ENCODE results near the gene AXIN2.

AXIN2 gene

DNA sequence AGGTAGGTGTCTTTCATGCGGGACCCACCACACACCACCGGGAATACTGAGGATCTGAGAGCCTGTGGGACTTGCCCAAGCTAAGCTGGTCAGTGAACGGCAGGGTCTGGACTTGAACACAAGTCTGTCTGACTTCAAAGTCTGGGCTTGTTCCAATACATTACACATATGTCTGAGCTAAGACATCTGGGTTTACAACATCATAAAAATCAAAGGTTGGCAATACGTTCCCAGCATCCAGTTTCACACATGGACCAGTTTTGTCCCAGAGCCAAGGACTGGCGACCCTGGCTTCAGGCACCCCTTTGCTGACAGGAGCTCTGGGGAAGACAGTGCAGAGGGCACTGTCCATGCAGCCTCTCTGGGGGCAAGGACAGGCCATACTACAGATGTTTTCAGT, 27.9 kb upstream of the AXIN2 start:
- no peaks in the 10 kb centered on the region for H3K36me3 ChIP-seq (ENCODE audit: insufficient read depth, low read length)
- no peak overlapping the region for H3K27ac ChIP-seq (ENCODE audit: low read length)
- DNase-seq, result no peak
- no peak overlapping the region for H2AFZ ChIP-seq (ENCODE audit: low read depth, low read length)
- no peak overlapping the region for H3K4me3 ChIP-seq (ENCODE audit: low read depth in 1 of 2, low read length in 2 of 2)
- no peaks in the 10 kb centered on the region for H3K79me2 ChIP-seq (ENCODE audit: insufficient read depth, low read length)
- H4K20me1 ChIP-seq (ENCODE audit: insufficient read depth, low read length), result no peaks in the 10 kb centered on the region
- H3K27me3 ChIP-seq (ENCODE audit: insufficient read depth, low read length, poor library complexity), result no peaks in the 10 kb centered on the region
- no peak overlapping the region for H3K4me2 ChIP-seq (ENCODE audit: insufficient read depth, low read length)
- H3K9me3 ChIP-seq (ENCODE audit: insufficient read depth, low read length, severe bottlenecking), result no peaks in the 10 kb centered on the region
- H3K4me1 ChIP-seq (ENCODE audit: insufficient read depth, low read length), result peaks cover 15% of the 10 kb centered on the region
- H3K9ac ChIP-seq (ENCODE audit: low read depth, low read length), result no peak overlapping the region
- no peak for ATAC-seq (ENCODE audit: insufficient read depth, low read depth)
- TF ChIP-seq, protein P1, sequence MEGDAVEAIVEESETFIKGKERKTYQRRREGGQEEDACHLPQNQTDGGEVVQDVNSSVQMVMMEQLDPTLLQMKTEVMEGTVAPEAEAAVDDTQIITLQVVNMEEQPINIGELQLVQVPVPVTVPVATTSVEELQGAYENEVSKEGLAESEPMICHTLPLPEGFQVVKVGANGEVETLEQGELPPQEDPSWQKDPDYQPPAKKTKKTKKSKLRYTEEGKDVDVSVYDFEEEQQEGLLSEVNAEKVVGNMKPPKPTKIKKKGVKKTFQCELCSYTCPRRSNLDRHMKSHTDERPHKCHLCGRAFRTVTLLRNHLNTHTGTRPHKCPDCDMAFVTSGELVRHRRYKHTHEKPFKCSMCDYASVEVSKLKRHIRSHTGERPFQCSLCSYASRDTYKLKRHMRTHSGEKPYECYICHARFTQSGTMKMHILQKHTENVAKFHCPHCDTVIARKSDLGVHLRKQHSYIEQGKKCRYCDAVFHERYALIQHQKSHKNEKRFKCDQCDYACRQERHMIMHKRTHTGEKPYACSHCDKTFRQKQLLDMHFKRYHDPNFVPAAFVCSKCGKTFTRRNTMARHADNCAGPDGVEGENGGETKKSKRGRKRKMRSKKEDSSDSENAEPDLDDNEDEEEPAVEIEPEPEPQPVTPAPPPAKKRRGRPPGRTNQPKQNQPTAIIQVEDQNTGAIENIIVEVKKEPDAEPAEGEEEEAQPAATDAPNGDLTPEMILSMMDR (IDR thresholded peaks at IDR 0.05; ENCODE audit: borderline replicate concordance, extremely low read depth, low read length, poor library complexity, severe bottlenecking), result no peak
- no peak for TF ChIP-seq EZH2 (IDR thresholded peaks at IDR 0.05; ENCODE audit: borderline replicate concordance, low read depth, low read length, severe bottlenecking)

DNA sequence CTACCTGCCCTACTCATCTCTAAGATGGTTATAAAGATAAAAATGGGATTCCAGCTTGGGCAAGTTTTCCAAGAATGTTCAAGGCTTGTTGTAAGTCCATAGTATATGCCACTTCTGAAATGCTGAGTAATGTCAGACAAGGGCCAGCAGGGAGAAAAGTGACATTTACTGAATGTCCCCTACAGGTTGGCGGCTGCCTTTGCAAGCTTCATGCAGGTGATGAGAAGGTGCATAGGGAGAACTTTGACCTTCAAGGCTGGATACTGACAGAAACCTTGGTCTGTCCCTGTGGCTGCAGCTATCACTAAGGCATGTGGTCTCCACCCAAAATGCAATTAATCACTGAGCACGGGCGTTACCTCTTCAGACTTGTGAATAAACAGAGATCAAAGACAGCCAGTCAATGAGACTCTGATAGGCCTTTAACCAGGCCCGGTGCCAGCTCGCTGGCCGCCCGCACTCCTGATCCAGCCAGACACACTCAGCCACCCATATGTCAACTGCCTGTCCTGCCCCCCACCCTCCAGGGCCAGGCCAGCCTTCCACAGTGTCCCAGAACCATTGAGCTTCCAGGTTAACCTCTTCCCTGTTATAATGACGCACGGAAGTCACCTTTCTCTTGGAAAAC, 26.8 kb upstream of the AXIN2 start:
- no peak for DNase-seq
- no peak overlapping the region for H2AFZ ChIP-seq (ENCODE audit: low read depth, low read length)

DNA sequence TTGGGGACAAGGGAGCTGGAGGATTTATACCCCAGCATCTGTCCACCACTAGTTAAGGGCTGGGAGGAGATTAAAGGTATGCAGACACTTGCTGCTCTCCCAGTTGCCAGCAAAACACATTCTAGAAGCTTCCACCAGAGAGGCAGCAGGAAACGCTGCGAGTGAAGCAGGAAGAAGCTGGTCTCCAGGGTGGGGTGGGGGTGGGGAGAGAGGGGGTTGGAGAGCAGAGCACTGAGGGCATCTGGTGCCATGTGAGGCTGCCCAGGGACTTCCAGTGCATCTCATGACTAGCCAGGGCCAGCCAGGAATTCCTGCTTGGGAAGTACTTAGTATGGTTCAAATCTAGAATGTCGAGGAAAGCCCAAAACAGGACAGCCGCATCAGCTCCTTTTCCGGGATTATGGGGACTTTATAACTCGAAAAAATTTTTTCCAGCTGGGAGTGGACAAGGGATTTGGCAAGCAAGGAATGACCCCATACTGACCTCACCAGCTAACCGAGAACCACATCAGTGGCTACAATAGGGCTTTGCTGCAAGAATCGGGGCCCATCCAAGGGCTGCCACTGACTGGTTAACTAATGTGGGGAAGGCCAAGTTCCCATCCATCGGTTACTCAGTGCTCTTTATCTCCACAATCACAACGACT, 26.2 kb upstream of the AXIN2 start:
- no peaks in the 10 kb centered on the region for H3K9me3 ChIP-seq (ENCODE audit: insufficient read depth, low read length, severe bottlenecking)
- H2AFZ ChIP-seq (ENCODE audit: low read depth, low read length), result no peak overlapping the region
- DNase-seq (no peak), ATAC-seq (ENCODE audit: insufficient read depth, low read depth) (no peak)
- H3K9ac ChIP-seq (ENCODE audit: low read depth, low read length), result no peak overlapping the region
- H3K27ac ChIP-seq (ENCODE audit: low read length), result no peak overlapping the region
- TF ChIP-seq EZH2 (IDR thresholded peaks at IDR 0.05; ENCODE audit: borderline replicate concordance, low read depth, low read length, severe bottlenecking), result no peak
- TF ChIP-seq, protein P1 (IDR thresholded peaks at IDR 0.05; ENCODE audit: borderline replicate concordance, extremely low read depth, low read length, poor library complexity, severe bottlenecking), result no peak
- H3K79me2 ChIP-seq (ENCODE audit: insufficient read depth, low read length), result no peaks in the 10 kb centered on the region
- no peaks in the 10 kb centered on the region for H3K36me3 ChIP-seq (ENCODE audit: insufficient read depth, low read length)
- no peaks in the 10 kb centered on the region for H3K27me3 ChIP-seq (ENCODE audit: insufficient read depth, low read length, poor library complexity)
- H3K4me3 ChIP-seq (ENCODE audit: low read depth in 1 of 2, low read length in 2 of 2), result no peak overlapping the region
- H4K20me1 ChIP-seq (ENCODE audit: insufficient read depth, low read length), result no peaks in the 10 kb centered on the region
- no peaks in the 10 kb centered on the region for H3K4me1 ChIP-seq (ENCODE audit: insufficient read depth, low read length)
- no peak overlapping the region for H3K4me2 ChIP-seq (ENCODE audit: insufficient read depth, low read length)

More for the DNA sequence above, 26.8 kb upstream of the AXIN2 start:
- no peak for ATAC-seq (ENCODE audit: insufficient read depth, low read depth)
- Histone ChIP-seq H3K27ac (ENCODE audit: low read length) (no peak overlapping the region), H3K4me1 (ENCODE audit: insufficient read depth, low read length) (peaks cover 5% of the 10 kb centered on the region), H3K9me3 (ENCODE audit: insufficient read depth, low read length, severe bottlenecking) (no peaks in the 10 kb centered on the region), H4K20me1 (ENCODE audit: insufficient read depth, low read length) (no peaks in the 10 kb centered on the region), H3K27me3 (ENCODE audit: insufficient read depth, low read length, poor library complexity) (no peaks in the 10 kb centered on the region), H3K9ac (ENCODE audit: low read depth, low read length) (no peak overlapping the region), H3K79me2 (ENCODE audit: insufficient read depth, low read length) (no peaks in the 10 kb centered on the region), H3K4me3 (ENCODE audit: low read depth in 1 of 2, low read length in 2 of 2) (no peak overlapping the region), H3K4me2 (ENCODE audit: insufficient read depth, low read length) (no peak overlapping the region), H3K36me3 (ENCODE audit: insufficient read depth, low read length) (no peaks in the 10 kb centered on the region)
- TF ChIP-seq, protein P1 (IDR thresholded peaks at IDR 0.05; ENCODE audit: borderline replicate concordance, extremely low read depth, low read length, poor library complexity, severe bottlenecking), result peak; percentile 22
- no peak for TF ChIP-seq EZH2 (IDR thresholded peaks at IDR 0.05; ENCODE audit: borderline replicate concordance, low read depth, low read length, severe bottlenecking)
